ENCODE data around the gene MFN1.
A peak's percentile ranks its signal among the peaks of the same experiment; 100 is the strongest.

The MFN1 gene

DNA sequence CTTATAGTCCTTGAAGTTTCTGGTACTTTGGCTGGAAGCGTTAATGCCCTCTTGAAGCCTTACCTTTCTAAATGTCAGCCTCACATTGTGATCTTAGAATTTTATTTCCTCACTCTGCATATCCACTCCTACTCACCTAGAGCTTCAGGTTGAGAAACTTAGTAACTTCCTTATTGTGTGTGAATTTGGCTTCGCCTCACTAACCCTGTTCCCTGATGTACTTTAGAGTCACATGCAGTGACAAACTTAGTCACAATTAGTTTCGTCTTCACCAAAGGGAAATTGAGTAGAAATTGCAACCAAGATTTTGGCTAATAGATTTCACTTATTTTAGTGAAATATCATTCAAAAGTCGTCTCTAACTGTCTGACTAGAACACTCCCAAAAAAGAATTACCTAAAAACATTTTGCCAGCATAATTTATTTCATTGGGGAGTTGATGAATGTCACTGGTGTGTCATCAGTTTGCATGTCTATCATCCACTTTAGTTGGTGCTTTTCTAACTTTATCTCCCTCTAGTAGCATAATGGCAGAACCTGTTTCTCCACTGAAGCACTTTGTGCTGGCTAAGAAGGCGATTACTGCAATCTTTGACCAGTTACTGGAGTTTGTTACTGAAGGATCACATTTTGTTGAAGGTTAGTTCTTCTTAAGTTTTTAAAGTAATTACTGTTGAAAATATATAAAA is 960 bp downstream of the MFN1 start:
- no peak for DNase-seq

DNA sequence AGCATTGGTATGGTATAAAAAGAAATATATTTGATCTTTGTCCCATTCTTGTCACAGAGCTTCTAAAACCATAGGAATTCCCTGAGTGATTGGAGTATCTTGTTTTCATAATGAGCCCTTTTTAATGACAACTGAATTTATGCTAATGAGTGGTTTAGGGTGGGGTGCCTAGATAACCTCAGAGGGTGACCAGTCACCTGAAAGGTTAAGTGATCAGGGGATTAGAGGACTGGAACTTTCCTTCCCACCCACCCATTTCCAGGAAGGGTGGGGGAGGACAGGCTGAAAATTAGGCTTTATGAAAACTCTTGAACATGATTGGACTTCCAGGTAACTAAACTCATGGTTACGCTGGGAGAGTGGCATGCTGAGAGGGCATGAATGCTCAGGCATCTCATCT is 8.5 kb downstream of the MFN1 start:
- DNase-seq: no peak

DNA sequence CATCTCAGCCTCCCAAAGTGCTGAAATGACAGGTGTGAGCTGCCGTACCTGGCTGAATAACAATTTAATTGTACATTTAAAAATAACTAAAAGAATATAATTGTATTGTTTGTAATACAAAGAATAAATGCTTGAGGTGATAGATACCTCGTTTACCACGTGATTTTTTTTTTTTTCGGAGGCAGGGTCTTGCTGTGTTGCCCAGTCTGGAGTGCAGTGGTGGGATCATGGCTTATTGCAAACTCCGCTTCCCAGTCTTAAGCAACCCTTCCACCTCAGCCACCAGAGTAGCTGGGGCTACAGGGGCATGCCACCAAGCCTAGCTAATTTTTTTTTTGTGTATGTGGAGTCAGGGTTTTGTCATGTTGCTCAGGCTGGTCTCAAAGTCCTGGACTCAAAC is 15.8 kb downstream of the MFN1 start:
- no peak for DNase-seq

DNA sequence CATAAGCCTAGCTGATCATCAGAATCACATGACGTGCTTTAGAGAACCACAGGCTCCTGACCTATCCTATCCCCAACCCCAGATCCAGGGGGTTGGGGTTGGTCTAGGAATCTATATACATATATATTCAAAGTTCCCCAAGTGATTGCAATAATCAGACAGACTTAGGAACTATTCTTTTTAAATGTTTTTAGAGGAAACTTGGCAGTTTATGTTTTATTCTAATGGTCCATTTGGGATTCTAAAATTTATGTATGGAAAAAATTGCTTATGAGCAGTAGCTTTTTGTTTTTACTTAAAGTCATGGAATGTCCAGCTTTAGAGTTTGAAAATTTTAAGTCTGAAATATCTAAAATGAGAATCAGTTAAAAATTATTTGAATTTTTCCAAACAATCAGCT is 22.1 kb downstream of the MFN1 start:
- DNase-seq: no peak

DNA sequence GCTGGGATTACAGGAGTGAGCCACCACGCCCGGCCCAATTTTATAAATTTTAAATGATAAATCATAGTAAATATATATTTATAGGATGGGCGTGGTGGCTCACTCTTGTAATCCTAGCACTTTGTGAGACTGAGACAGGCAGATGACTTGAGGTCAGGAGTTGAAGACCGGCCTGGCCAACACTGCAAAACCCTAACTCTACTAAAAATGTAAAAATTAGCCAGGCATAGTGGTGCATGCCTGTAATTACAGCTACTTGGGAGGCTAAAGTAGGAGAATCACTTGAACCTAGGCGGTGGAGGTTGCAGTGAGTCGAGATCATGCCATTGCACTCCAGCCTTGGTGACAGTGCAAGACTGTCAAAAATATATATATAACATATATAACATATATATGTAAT is 26.4 kb downstream of the MFN1 start:
- DNase-seq: no peak

DNA sequence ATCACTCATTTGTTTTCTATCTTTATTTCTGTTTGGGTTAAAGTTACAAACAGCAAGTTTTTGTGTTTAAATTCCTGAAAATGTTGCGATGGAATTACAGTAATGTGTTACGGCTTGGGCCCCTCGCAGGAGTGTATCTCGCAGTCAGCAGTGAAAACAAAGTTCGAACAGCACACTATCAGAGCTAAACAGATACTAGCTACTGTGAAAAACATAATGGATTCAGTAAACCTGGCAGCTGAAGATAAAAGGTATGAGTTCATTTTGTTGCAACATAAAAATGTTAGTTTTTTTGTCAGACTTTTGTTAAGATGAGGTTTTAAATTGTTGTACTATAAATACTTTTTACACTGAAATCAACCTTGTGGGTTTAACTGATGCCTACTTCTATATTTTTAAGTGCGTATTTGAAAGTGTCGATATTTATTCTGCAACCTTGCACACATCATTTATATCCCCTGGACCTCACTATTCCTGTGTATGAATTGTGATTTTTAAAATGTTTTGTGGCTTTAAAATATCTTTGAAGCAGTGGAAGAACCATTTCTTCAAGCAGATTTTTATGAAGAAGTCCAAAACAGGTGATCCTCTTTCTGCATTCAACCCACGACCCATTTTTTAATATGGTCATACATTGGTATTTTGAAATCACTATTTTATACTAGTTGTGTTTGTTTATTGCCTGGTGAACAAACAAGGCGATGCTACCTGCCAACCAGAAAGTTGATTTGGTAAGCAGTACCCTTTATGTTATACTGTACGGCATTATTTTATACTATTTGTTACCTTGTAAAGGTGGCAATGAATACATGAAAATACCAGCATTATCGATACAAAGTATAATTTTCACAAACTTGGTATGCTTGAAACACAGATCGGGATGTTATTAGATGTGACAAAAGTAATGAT is 27.8 kb downstream of the MFN1 start:
- DNase-seq: no peak

DNA sequence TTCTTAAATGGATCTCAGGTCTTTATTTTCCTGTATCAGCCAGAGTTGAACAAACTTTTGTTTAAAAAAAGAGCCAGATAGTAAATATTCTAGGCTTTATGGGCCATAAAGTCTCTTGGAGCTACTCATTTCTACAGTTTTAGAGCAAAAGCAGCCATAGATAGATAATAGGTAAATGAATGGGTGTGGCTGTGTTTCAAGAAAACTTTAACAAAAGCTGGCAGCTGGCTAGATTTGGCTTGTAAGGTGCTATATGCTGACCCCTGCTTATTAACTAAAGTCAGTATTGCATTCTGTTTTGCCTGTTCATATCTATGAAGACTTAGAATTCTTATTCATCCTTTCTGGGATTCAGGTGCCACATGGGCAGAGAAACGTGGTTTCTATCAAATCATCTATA is 29.0 kb downstream of the MFN1 start:
- no peak for DNase-seq

DNA sequence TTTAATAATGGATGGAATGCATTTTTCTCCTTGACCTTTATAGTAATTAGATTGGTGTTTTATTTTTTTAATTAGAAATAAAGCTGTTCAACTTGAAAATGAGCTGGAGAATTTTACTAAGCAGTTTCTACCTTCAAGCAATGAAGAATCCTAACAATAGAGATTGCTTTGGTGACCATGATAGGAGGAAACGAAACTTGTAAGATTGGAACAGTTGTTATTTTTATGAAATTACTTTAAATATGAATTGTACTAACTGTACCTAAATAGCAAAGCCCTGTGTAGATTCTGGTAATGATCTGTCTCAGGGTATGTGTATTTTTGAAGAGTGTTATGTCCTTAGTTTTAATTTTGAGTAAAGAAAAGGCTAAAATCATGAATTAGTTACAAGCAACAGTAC is 44.4 kb downstream of the MFN1 start:
- DNase-seq: no peak

DNA sequence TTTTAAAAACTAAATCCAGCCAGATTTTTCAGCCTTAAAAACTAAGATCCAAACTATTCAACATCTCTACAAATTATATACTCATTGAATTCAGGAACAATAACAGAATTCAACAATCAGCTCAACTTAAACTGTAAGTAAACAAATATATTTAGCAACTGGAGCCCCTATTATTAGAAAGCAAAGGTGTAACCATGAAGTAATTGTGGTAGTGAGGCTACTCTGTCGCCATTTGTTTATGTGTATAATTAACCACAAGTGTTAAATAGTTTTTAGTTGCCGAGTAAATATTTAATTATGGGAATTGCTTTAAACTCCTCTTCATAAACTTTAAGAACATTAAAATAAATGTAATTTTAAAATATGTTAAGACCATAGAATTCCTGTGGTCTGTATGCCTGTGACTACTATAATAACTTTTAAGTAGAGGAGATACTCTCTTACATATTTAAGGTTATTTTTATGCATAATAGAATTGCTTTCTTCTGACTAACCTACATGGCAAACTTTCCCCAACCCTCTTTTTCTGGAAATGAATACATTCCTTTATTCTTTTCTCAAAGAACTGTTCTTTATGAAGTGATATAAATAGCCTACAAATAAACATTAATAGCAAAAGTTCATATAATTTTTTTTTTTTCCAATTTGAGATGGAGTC is 51.2 kb downstream of the MFN1 start:
- DNase-seq: no peak

DNA sequence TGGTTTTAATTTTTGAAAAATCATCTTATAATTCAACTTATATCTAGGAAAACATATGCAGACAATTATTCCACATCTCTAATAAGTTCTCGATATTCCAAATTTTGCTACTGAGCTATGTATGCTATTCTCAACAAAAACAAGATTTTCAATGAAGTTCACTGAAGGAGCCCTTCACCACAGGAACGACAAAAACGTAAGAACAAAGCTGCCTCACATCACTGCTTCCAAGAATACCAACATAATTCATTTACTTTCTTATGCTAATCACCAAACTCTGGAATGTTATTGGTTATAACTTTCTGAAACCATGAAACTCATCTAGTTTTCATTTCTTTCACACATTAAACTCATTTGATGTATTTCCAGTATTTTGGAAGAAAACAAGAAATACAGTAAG is 54.1 kb downstream of the MFN1 start:
- no peak for DNase-seq

DNA sequence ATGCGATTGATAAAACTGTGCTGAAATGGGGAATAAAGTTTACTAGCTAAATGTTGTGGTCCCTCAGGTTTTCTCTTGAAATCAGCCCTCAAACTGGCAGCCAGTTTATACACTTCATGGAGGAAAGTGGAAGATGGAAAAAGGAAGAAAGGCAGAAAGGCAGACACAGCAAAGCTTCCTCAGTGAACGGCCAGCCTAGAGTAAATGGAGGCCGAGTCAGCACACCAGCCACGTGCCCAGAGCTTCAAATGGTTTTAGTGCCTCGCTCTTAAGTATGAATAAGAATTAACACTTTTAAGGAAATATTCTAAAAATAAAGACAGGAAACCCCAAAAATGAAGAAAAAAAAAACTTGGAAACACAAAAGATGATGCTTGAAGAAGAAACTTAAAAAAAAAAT is 55.5 kb downstream of the MFN1 start:
- DNase-seq: no peak

DNA sequence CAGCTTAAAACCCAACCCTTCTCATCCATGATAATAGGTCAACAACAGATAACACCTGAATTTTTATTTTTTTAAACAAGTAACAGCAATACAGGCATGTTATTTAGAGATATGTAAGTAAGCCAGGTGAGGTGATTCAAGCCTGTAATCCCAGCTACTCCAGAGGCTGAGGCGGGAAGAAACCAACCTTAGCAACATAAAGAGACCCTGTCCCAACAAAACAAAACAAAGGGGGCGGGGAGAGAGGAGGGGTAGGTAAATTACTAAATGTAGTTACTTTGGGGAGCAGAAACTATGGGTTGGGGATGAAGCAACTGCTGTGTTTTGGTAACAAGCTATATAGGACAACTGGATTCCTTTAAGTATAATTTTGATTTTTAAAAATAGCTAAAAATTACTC is 56.8 kb downstream of the MFN1 start:
- DNase-seq: no peak

DNA sequence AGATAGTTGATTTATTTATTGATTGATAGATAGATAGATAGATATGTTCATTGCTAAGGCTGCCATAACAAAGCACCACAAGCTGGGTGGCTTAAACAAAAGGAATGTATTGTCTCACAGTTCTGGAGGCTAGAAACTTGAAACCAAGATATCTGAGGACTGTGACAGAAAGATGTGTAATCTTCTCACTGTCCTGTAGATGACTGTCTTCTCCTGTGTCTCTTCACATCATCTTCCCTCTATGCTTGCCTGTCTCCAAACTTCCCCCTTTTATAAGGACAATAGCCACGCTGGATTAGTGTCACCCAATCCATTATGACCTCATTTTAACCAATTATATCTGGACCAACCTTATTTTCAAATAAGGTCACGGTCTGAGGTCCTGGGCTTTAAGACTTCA is 62.8 kb downstream of the MFN1 start:
- no peak for DNase-seq

DNA sequence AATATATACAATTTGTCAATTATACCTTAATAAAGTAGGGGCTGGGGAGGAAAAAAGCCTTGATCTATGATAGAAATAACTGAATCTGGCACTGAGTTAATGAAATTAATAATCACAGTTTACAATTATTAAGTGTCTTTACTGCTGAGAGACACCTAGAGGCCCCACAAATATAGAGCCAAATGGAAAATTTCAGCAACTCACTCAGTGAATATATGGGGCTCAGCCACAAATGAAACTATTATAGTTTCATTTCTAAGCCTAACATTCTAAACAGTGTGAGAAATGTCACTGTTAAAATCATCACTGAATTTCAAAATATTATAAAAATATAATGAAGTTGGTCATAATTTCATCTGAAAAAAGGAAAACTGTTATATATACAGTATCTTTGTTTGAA is 63.5 kb downstream of the MFN1 start:
- no peak for DNase-seq

DNA sequence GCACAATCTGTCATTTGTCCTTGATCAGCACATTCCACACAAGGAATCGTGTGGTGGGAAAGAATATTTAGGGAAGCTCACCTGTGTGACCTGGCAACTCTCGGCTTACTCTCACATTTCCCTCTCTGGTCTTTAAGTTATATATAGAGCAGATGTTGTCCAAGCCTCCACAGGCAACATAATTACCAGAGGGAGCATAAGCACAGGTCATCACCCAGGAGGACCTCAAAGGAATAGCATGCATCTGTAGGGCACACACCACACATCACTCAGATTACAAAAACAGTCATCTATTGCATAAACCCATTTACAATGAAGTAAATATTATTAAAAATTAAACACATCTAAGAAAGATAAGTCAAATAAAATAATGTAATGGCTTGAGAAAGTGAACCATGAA is 67.3 kb downstream of the MFN1 start:
- DNase-seq: no peak

DNA sequence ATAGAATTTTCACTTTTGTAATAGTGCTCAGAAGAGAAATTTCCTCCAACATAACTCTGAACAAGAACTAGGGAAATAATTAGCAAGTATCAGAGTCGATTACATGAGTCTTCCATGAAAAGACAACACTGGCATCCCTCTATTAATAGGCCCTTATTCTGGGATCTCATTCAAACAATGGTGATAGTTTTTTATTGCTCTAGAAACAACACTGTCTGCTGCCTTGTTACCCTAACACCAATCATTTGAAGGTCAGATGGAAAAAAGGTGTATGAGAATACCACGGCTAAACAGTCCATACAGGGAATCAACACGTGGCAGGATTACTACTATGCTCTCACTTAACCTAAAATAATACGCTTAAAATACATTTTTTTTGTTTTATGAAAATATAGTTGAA is 67.9 kb downstream of the MFN1 start:
- DNase-seq: no peak

DNA sequence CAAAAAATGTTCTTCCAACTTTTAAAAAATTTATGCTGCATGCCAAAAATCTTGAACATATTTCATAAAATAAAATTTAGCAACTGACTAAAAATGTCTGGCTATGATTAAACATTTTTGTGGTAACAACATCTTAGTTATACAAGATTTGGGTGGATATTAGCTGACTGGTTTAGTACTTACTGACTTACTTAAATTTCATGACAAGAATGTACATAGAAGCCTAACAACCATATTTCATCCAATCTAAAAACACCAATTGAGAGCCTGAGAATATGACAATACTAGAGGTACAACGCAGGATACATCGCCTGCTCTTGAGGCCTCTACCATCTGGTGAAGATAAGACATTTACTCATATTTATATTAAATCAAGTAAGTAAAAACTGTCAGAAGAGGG is 69.2 kb downstream of the MFN1 start:
- no peak for DNase-seq

DNA sequence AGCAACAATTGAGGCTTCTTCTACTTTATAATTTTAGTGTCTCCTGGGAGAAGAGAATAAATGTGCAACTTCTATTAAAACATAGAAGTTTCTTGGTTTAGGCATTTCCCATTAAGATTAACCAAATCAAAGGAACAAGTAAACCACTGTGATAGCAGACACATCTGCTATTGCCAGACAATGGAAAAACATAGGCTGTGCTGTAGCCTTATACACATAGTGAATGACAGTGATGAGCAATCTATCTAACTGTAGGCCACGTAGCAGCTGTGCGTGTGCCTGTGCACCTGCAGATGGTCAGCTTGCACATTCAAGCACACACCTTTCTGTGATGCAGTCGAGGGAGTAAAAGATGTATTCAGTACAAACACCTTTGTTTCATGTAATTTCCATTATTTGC is 71.1 kb downstream of the MFN1 start:
- DNase-seq: no peak

DNA sequence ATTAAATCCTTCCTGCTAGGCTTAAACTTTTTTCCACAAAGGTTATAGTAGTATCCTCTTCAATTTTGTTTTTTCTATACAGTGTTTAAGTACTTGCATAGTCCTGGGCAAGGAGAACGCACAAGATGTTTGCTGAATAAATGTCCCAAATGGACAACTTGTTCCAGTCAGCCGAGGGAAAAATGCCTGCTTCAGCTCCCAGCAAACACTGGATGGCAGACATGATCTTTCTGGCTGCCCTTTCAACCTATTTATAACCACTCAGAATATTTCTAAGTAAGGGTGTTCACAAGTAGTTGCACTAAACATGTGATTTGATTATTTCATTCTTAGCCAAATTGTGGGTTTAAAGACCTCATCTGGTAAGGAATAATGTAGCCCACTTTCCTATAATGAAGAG is 74.0 kb downstream of the MFN1 start:
- peak; percentile 9 for DNase-seq

DNA sequence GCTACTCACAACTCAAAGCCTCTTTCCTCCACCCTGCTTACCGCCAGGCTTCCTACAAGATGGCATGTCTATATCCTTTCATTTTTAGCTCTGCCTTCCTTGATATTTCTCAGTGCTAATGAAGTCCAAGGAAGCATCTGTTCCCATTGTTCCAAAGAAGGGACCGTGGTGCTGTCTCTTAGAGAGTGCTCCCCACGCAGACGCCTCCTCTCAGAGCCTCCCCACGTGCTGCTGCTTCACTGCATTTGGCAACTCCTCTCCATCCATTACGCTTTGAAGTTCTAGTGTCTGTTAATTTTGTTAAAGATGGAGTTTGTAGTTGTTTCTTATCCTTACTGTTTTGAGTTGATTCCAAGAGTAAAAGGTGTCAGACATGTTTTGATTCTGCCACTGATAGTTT is 77.6 kb downstream of the MFN1 start:
- no peak for DNase-seq

DNA sequence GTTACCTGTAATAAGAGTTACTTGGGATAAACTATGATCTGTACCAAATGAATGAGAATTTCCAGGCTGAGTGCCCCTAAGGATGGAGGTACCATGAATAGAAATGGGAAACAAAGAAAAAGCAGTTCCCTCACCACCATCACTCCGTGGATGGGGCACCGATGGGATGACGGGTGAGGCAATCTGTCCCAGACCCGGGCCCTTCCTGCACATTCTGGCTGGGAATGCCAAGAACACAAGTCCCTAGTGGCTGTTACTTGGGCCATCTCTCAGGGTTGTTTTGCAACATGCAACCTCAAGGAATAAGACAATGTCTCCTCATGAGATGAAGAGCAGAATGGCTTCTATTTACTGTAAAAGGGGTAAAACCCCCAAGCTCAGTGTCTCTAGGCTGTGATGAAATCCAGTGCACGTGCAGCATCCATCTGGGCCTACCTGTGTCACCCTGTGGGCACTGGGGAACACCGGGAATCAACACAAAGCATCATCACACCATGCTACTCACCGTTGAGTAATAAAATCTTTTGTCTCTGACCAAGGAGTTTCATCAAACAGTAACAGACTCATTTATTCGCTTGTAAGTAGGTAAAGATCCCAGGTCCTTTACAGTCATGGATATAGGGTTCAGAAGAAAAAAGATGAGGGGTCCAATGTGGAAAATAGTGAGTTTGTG is 81.5 kb downstream of the MFN1 start:
- DNase-seq: no peak

DNA sequence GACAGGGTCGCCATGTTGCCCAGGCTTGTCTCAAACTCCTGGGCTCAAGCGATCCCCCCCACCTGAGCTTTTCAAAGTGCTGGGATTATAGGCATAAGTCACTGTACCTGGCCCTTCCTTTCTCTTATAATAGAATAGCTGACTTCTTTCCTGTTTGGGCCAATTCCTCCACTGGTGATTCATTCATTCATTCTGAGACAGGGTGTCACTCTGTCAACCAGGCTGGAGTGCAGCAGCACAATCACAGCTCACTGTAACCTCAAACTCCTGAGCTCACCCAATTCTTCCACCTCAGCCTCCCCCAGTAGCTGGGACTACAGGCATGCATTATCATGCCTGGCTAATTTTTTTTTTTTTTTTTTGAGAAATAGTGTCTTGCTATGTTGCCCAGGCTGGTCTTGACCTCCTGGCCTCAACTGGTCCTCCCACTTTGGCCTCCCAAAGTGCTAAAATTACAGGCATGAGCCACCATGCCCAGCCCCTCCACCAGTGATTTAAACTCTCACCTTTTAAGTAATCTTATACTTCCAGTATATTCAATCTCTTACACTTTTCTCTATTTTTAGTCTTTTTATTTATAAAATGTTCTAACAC is 82.9 kb downstream of the MFN1 start:
- no peak for DNase-seq

DNA sequence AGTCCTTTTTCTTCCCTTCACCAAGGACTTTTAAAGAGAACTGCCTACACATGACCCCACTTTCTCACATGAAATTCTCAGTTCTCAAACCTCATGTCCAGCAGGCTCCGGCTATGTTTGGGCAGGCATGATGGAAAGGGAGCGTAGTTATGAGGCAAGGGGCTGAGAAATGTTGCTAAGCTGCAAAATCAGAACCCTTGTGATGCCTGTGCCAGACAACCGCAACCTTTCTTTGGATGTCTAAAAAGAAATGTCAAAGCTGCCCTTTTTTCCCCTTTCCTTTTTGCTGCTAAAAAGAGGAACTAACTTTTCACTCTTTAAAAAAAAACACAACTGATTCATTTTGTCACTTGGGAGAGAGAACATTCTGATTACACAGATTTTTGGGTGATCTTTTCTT is 84.5 kb downstream of the MFN1 start:
- DNase-seq: no peak

All from NCI-H2171 treated with DMSO at 0.1 percent for 48 hours (cell line).